Measurements from ENCODE around the gene SP5.

- TF ChIP-seq CTCF (IDR thresholded peaks at IDR 0.05) (no peak), POLR2A (IDR thresholded peaks at IDR 0.05) (no peak)
Measured at GRCh38 chr2:170742896-170743529, 27.9 kb downstream of the SP5 start.

All from breast epithelium (tissue), 3 donors.